ENCODE measurements around the gene NECAB3.
"Not testable (repeated sequence)": the region's sequence is repeated elsewhere in the genome, so short reads cannot be mapped to it uniquely, and the experiment has no call there.

NECAB3 gene

GRCh38 chr20:33653900-33654596 lies 20.2 kb downstream of the NECAB3 start:
- no peak for DNase-seq
- ATAC-seq: no peak
- no peak overlapping the region for H3K4me3 Mint-ChIP-seq
- H3K9me3 Mint-ChIP-seq: no peaks in the 10 kb centered on the region
- H3K27ac Mint-ChIP-seq: no peak overlapping the region
- H3K4me1 Mint-ChIP-seq: peaks cover 26% of the 10 kb centered on the region
- no peaks in the 10 kb centered on the region for H3K27me3 Mint-ChIP-seq

GRCh38 chr20:33653218-33653899 lies 20.9 kb downstream of the NECAB3 start:
- Mint-ChIP-seq H3K27ac (peak overlapping the region in 1 of 2 donors; percentile 85), H3K4me1 (peaks cover 27% of the 10 kb centered on the region), H3K9me3 (no peaks in the 10 kb centered on the region), H3K27me3 (no peaks in the 10 kb centered on the region), H3K4me3 (no peak overlapping the region)
- ATAC-seq (peak; percentile 69), DNase-seq (peak; percentile 51 to 57)

- no peak overlapping the region for H3K4me3 Mint-ChIP-seq
- DNase-seq (no peak), ATAC-seq (no peak)
- H3K9me3 Mint-ChIP-seq: no peaks in the 10 kb centered on the region
- H3K27ac Mint-ChIP-seq: peak overlapping the region in 1 of 2 donors; percentile 34
- peaks cover 33% of the 10 kb centered on the region for H3K4me1 Mint-ChIP-seq
- H3K27me3 Mint-ChIP-seq: no peaks in the 10 kb centered on the region
Measured at GRCh38 chr20:33651562-33652048, 22.6 kb downstream of the NECAB3 start.

- ATAC-seq (no peak), DNase-seq (no peak)
- no peaks in the 10 kb centered on the region for H3K9me3 Mint-ChIP-seq
- H3K4me1 Mint-ChIP-seq: peaks cover 33% of the 10 kb centered on the region
- peak overlapping the region in 1 of 2 donors; percentile 34 for H3K27ac Mint-ChIP-seq
- no peaks in the 10 kb centered on the region for H3K27me3 Mint-ChIP-seq
- H3K4me3 Mint-ChIP-seq: no peak overlapping the region
Measured at GRCh38 chr20:33650753-33651561, 23.3 kb downstream of the NECAB3 start.

GRCh38 chr20:33650111-33650752 lies 24.0 kb downstream of the NECAB3 start:
- no peak overlapping the region for H3K4me3 Mint-ChIP-seq
- no peak for ATAC-seq
- no peak for DNase-seq
- H3K27me3 Mint-ChIP-seq: no peaks in the 10 kb centered on the region
- no peaks in the 10 kb centered on the region for H3K9me3 Mint-ChIP-seq
- peaks cover 33% of the 10 kb centered on the region for H3K4me1 Mint-ChIP-seq
- no peak overlapping the region for H3K27ac Mint-ChIP-seq

GRCh38 chr20:33649201-33649681 lies 25.0 kb downstream of the NECAB3 start:
- H3K4me1 Mint-ChIP-seq: peaks cover 28% of the 10 kb centered on the region
- H3K27ac Mint-ChIP-seq: no peak overlapping the region
- no peak overlapping the region for H3K4me3 Mint-ChIP-seq
- ATAC-seq (no peak), DNase-seq (no peak)
- no peaks in the 10 kb centered on the region for H3K9me3 Mint-ChIP-seq
- no peaks in the 10 kb centered on the region for H3K27me3 Mint-ChIP-seq

- Mint-ChIP-seq H3K27ac (peak overlapping the region in 1 of 2 donors; percentile 12), H3K4me3 (no peak overlapping the region), H3K9me3 (no peaks in the 10 kb centered on the region), H3K27me3 (no peaks in the 10 kb centered on the region), H3K4me1 (peaks cover 26% of the 10 kb centered on the region)
- no peak for DNase-seq
- ATAC-seq: no peak
Measured at GRCh38 chr20:33648396-33649004, 25.7 kb downstream of the NECAB3 start.

- H3K9me3 Mint-ChIP-seq: no peaks in the 10 kb centered on the region
- no peaks in the 10 kb centered on the region for H3K27me3 Mint-ChIP-seq
- H3K4me1 Mint-ChIP-seq: peaks cover 19% of the 10 kb centered on the region
- no peak overlapping the region for H3K4me3 Mint-ChIP-seq
- DNase-seq (no peak), ATAC-seq (no peak)
- H3K27ac Mint-ChIP-seq: peak overlapping the region in 1 of 2 donors; percentile 54
Measured at GRCh38 chr20:33647603-33648395, 26.4 kb downstream of the NECAB3 start.

- not testable (repeated sequence) for H3K4me3 Mint-ChIP-seq, H3K27ac Mint-ChIP-seq
- peaks cover 13% of the 10 kb centered on the region for H3K4me1 Mint-ChIP-seq
Measured at GRCh38 chr20:33646959-33647602, 27.1 kb downstream of the NECAB3 start.

GRCh38 chr20:33646191-33646590 lies 28.0 kb downstream of the NECAB3 start:
- H3K27me3 Mint-ChIP-seq: no peaks in the 10 kb centered on the region
- peak overlapping the region in 1 of 2 donors; percentile 63 for H3K27ac Mint-ChIP-seq
- peaks cover 13% of the 10 kb centered on the region for H3K4me1 Mint-ChIP-seq
- ATAC-seq (no peak), DNase-seq (no peak)
- no peak overlapping the region for H3K4me3 Mint-ChIP-seq
- H3K9me3 Mint-ChIP-seq: no peaks in the 10 kb centered on the region

More at GRCh38 chr20:33646959-33647602, 27.1 kb downstream of the NECAB3 start:
- H3K27me3 Mint-ChIP-seq, H3K9me3 Mint-ChIP-seq, ATAC-seq, DNase-seq: not testable (repeated sequence)

GRCh38 chr20:33645396-33645795 lies 28.8 kb downstream of the NECAB3 start:
- no peak overlapping the region for H3K4me3 Mint-ChIP-seq
- H3K27ac Mint-ChIP-seq: no peak overlapping the region

GRCh38 chr20:33645072-33645358 lies 29.2 kb downstream of the NECAB3 start:
- no peaks in the 10 kb centered on the region for H3K27me3 Mint-ChIP-seq
- DNase-seq: no peak
- no peak overlapping the region for H3K4me3 Mint-ChIP-seq
- H3K4me1 Mint-ChIP-seq: peaks cover 13% of the 10 kb centered on the region
- H3K9me3 Mint-ChIP-seq: no peaks in the 10 kb centered on the region
- H3K27ac Mint-ChIP-seq: no peak overlapping the region
- ATAC-seq: no peak

More at GRCh38 chr20:33645396-33645795, 28.8 kb downstream of the NECAB3 start:
- DNase-seq (no peak), ATAC-seq (no peak)
- peaks cover 13% of the 10 kb centered on the region for H3K4me1 Mint-ChIP-seq
- no peaks in the 10 kb centered on the region for H3K9me3 Mint-ChIP-seq
- H3K27me3 Mint-ChIP-seq: no peaks in the 10 kb centered on the region

GRCh38 chr20:33644313-33645071 lies 29.7 kb downstream of the NECAB3 start:
- Mint-ChIP-seq H3K27me3 (no peaks in the 10 kb centered on the region), H3K4me1 (peaks cover 12% of the 10 kb centered on the region), H3K27ac (no peak overlapping the region), H3K4me3 (no peak overlapping the region), H3K9me3 (no peaks in the 10 kb centered on the region)
- DNase-seq: no peak
- no peak for ATAC-seq

Data from stimulated activated naive CD8-positive, alpha-beta T cell treated with anti-CD3 and anti-CD28 coated beads, Interleukin-15, amount 100 ng/mL, for 72 hours (primary cell).